ENCODE measurements around the gene ZBTB40. TPM values are rescaled to one million over a fixed set of nuclear protein-coding genes. Genes with fewer than 3 reads are reported as not detected.

The ZBTB40 gene
- total RNA-seq, 2 donors from 2014 or later = 11.2 to 16.2 TPM

DNA sequence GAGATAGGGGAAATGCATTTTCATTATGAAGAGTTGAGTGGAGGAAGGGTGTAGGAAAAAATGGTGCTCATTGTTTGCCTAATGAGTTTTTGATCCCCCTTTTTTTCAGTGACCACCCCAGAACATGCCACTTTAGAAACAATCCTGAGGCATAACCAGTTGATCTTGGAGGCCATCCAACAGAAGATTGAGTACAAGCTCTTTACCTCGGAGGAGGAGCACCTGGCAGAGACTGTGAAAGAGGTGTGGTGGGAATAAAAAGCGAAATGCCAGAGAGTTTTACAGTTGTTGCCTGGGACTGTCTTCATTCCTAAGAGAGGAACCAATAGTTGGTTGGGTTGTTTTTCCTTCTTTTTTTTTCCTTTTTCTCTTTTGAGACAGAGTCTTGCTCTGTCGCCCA is 57.3 kb downstream of the ZBTB40 start:
- Histone ChIP-seq H3K36me3 (peaks cover 19% of the 10 kb centered on the region), H3K27ac (no peak overlapping the region), H3K4me1 (no peaks in the 10 kb centered on the region), H3K4me3 (no peak overlapping the region), H3K9me3 (no peaks in the 10 kb centered on the region), H3K27me3 (no peaks in the 10 kb centered on the region), H3K9ac (ENCODE audit: low read depth in 2 of 2, low read length in 2 of 2) (no peak overlapping the region)
- DNase-seq = peak; percentile 36
- intact Hi-C loops (cut with DNase I) = no loop called here
- TF ChIP-seq, protein P1, sequence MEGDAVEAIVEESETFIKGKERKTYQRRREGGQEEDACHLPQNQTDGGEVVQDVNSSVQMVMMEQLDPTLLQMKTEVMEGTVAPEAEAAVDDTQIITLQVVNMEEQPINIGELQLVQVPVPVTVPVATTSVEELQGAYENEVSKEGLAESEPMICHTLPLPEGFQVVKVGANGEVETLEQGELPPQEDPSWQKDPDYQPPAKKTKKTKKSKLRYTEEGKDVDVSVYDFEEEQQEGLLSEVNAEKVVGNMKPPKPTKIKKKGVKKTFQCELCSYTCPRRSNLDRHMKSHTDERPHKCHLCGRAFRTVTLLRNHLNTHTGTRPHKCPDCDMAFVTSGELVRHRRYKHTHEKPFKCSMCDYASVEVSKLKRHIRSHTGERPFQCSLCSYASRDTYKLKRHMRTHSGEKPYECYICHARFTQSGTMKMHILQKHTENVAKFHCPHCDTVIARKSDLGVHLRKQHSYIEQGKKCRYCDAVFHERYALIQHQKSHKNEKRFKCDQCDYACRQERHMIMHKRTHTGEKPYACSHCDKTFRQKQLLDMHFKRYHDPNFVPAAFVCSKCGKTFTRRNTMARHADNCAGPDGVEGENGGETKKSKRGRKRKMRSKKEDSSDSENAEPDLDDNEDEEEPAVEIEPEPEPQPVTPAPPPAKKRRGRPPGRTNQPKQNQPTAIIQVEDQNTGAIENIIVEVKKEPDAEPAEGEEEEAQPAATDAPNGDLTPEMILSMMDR (IDR thresholded peaks at IDR 0.05) = no peak

DNA sequence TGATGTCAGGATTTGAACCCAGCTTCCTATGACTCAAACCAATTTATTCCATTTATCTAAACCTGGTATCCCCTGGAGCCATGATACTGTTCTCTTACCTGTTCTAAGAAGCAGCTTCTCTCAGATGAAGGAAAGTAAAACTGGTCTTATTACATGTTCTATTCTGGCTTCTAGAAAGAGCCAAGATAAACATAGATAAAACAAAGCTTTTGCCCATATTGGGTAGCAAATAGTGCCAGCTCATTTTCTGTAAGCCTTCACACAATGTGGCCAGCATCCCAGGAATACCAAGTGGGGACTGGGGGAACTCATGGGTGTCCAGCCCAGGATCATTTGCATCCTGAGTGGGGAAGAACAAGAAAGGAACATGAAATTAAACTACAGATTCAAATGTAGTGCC is 58.2 kb downstream of the ZBTB40 start:
- Histone ChIP-seq H3K9ac (ENCODE audit: low read depth in 2 of 2, low read length in 2 of 2) (no peak overlapping the region), H3K9me3 (no peaks in the 10 kb centered on the region), H3K36me3 (peaks cover 19% of the 10 kb centered on the region), H3K4me1 (no peaks in the 10 kb centered on the region), H3K27me3 (no peaks in the 10 kb centered on the region), H3K4me3 (no peak overlapping the region), H3K27ac (no peak overlapping the region)
- intact Hi-C loops (cut with DNase I) = no loop called here
- TF ChIP-seq, protein P1 (IDR thresholded peaks at IDR 0.05) = no peak
- DNase-seq = no peak

DNA sequence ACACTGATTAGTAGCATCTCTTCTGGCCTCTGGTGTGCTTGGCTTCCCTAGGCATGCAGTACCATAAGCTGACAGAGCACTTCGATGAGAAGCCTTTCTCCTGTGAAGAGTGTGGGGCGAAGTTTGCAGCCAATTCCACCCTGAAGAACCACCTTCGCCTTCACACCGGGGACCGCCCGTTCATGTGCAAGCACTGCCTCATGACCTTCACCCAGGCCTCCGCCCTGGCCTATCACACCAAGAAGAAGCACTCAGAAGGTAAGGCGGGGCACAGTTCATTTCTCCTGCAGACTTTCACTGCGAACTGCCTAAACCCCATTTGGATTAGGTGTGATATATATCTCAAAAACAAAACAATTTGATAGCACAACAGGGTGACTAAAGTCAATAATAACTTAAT is 61.2 kb downstream of the ZBTB40 start:
- H3K9ac ChIP-seq (ENCODE audit: low read depth in 2 of 2, low read length in 2 of 2) = no peak overlapping the region
- no peaks in the 10 kb centered on the region for H3K27me3 ChIP-seq
- intact Hi-C loops (cut with DNase I) = no loop called here
- H3K4me3 ChIP-seq = no peak overlapping the region
- no peaks in the 10 kb centered on the region for H3K9me3 ChIP-seq
- H3K27ac ChIP-seq = no peak overlapping the region
- H3K36me3 ChIP-seq = peaks cover 19% of the 10 kb centered on the region
- no peak for DNase-seq
- no peaks in the 10 kb centered on the region for H3K4me1 ChIP-seq
- TF ChIP-seq, protein P1 (IDR thresholded peaks at IDR 0.05) = no peak

DNA sequence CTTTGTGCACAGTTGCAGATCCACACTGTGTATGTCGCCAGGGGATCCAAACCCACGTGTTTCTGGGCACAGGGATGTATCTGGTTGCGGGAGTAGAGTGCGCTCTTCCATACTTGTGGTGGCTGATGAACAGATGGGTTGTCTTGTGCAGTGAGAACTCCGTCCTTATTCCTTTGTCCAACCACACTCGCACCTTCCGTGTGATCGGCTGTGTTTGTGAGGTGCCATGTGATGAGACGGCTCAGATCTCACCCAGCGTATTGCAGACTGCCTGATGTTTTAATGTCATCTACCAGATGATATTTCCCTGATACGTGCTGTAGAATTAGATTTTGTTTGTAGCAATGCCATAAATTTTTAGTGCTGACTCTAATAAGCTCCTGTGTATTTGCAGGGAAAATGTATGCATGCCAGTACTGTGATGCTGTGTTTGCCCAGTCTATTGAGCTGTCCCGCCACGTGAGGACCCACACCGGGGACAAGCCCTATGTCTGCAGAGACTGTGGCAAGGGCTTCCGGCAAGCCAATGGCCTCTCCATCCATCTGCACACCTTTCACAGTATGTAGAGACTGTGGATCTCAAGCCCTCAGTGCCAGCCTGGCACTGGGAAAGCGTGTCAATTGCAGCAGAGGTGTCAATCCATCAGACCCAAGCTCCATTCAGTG is 65.4 kb downstream of the ZBTB40 start:
- intact Hi-C loops (cut with DNase I) = no loop called here
- Histone ChIP-seq H3K9me3 (no peaks in the 10 kb centered on the region), H3K9ac (ENCODE audit: low read depth in 2 of 2, low read length in 2 of 2) (no peak overlapping the region), H3K27ac (no peak overlapping the region), H3K27me3 (no peaks in the 10 kb centered on the region), H3K36me3 (peaks cover 5% of the 10 kb centered on the region), H3K4me3 (no peak overlapping the region), H3K4me1 (no peaks in the 10 kb centered on the region)
- DNase-seq = no peak
- TF ChIP-seq, protein P1 (IDR thresholded peaks at IDR 0.05) = no peak

DNA sequence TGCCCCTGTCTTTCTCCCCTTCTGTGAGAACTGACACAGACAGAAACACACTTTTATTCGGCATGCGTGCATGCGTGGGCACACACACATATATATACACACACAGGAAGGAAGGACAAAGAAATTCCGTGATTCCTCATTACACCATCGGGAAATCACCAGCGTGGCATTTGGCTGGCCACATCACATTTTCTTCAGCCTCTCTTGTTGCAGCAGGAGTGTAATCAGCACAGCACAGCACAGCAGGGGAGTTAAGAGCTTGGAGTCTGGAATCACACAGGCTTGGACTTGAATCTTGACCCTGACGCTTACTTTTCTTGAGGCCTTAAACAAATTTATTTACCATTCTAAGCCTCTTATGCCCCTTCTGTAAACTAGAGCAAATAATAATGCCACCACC is 66.3 kb downstream of the ZBTB40 start:
- H3K9ac ChIP-seq (ENCODE audit: low read depth in 2 of 2, low read length in 2 of 2) = no peak overlapping the region
- no peaks in the 10 kb centered on the region for H3K27me3 ChIP-seq
- no peaks in the 10 kb centered on the region for H3K9me3 ChIP-seq
- H3K27ac ChIP-seq = no peak overlapping the region
- DNase-seq = no peak
- no peak overlapping the region for H3K4me3 ChIP-seq
- peaks cover 4% of the 10 kb centered on the region for H3K36me3 ChIP-seq
- intact Hi-C loops (cut with DNase I) = no loop called here
- TF ChIP-seq, protein P1 (IDR thresholded peaks at IDR 0.05) = no peak
- H3K4me1 ChIP-seq = no peaks in the 10 kb centered on the region

Data from colonic mucosa (tissue), 4 donors.